AG10803 (cell line): Measurements from ENCODE around the gene BCR.

Experiments
- DNase-seq: peaks from one replicate; pipeline ENCODE4 v3.0.0; 2010; ENCODE audit warnings: low read depth
- H3K4me3 ChIP-seq: 2 replicates; pipeline ENCODE4 v1.5.1; 2011; ENCODE audit warnings: mild to moderate bottlenecking, low read length, control low read depth
- TF ChIP-seq, protein P1 (sequence below): conservative IDR thresholded peaks from 2 replicates; pipeline ENCODE4 v1.5.1; 2011; ENCODE audit warnings: mild to moderate bottlenecking, low read length, control low read depth, inconsistent platforms

BCR gene

DNA sequence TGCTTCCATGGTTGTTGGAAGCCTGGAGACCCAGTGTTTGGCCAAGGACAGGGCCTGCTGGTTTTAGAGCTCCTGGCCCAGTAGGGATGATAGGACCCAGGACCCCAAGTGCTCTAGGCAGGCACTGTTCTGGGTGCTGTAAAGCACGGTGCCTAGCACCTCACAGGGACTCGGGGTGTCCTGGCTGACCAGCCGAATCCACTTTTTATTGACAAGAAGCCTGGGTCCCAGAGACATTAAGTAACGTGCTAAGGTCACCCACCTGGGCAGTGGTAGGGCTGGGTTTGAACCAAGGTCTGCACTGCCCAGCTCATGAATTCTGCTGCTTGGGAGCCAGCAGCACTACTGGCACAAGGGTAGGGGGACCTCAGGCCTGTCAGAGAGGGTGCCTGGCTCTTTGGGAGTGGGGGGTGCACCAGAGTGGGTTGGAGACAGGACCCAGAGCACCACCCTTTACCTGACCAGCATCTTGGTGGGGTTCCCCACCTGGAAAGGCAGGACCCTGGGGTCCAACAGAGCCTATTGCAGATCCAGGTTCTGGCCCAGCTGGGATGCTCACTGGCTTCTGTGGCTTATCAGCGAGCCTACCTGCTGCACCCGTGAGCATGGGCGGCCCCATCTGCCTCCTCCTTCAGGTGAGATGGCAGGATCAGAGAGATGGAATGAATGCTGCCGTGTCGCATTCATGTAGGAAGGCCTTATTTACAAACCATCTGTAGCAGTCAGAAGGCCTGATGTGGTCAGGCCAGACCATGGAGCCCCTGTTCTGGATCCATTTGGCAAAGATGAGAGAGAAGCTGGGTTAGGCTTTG is 52.0 kb downstream of the BCR start:
- no peak for DNase-seq
- TF ChIP-seq, protein P1, sequence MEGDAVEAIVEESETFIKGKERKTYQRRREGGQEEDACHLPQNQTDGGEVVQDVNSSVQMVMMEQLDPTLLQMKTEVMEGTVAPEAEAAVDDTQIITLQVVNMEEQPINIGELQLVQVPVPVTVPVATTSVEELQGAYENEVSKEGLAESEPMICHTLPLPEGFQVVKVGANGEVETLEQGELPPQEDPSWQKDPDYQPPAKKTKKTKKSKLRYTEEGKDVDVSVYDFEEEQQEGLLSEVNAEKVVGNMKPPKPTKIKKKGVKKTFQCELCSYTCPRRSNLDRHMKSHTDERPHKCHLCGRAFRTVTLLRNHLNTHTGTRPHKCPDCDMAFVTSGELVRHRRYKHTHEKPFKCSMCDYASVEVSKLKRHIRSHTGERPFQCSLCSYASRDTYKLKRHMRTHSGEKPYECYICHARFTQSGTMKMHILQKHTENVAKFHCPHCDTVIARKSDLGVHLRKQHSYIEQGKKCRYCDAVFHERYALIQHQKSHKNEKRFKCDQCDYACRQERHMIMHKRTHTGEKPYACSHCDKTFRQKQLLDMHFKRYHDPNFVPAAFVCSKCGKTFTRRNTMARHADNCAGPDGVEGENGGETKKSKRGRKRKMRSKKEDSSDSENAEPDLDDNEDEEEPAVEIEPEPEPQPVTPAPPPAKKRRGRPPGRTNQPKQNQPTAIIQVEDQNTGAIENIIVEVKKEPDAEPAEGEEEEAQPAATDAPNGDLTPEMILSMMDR: no peak
- H3K4me3 ChIP-seq: no peak overlapping the region

DNA sequence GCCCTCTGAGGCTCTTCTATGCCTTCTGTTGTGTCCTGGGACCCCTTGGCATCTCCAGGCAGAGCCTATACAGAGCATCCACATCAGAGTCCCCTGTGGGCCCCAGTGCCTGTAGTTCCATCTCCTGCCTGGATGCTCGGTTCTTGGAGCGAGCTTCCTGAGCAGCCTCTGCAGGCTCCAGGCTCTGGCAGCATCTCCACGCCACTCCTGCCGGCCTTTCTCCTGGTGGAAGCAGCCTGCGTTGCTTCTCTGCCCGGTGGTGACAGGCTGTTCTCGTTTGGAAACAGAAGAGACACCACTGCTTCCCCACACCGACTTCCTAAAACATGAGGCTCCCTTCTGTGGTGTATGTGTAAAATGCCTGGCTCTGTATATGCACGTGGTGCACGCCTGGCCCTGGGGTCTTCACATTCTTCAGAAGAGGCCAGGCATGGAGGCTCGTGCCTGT is 52.8 kb downstream of the BCR start:
- H3K4me3 ChIP-seq: no peak overlapping the region
- no peak for DNase-seq
- TF ChIP-seq, protein P1: peak; percentile 26; the same call in 1 of the 2 replicates

DNA sequence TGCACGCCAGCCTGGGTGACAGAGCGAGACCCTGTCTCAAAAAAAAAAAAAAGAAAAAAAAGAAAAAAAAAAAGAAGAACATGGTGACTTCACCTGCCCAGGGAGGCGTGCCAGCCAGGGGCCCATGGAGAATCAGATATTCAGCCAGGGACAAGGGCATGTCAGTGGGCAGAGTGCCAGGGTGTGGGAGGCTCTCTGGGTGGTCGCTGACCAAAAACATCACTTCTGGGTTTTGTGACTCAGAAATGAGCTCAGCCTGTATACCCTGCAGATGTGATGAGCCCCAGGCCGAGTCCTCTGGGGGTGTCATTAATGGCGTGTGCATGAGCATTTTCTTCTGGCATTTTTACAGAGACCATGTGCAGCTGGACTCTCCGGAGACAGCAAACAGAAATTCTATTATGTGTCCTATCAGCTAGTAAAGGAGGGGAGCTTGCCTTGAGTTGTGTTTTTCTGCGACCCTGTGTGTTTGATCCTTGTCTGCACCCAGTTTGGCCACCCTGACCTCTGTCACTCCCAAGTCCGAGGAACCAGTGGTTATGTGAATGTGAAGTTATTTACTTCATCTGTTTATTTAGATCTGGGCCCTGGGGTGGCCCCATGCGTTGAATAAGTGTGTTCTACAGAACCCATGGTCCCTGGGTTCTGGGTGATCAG is 53.6 kb downstream of the BCR start:
- H3K4me3 ChIP-seq: no peak overlapping the region
- DNase-seq: peak; percentile 71
- TF ChIP-seq, protein P1: no peak

- DNase-seq: no peak
- TF ChIP-seq, protein P1: no peak
- H3K4me3 ChIP-seq: no peak overlapping the region
These were observed 54.3 kb downstream of the BCR start for GRCh38 chr22:23234409-23235161.

- TF ChIP-seq, protein P1: no peak
- DNase-seq: no peak
- no peak overlapping the region for H3K4me3 ChIP-seq
These were observed 55.1 kb downstream of the BCR start for GRCh38 chr22:23235425-23235824.

DNA sequence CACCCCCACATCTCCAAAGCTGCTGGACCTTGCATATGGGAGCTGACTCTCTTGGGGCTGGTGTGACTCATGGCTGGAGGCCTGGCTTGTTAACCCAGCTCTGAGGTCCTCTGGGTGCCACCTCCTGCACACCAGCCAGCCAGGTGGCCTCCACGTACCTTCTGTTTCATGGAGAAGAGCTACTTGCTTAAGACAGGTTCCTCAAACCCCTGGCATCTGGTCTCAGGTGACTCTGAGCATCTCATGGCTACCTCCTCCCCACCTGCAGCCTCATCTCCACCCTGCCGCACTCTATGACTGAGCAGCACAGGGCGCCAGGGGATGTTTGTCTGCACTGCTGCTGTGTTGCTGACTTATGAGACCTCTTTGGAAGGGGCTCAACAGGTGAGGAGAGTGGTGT is 55.7 kb downstream of the BCR start:
- DNase-seq: no peak
- TF ChIP-seq, protein P1: no peak
- no peak overlapping the region for H3K4me3 ChIP-seq
